HG03442 (cell line): ENCODE data around the gene SOCS6.
"Not testable (repeated sequence)": the region's sequence is repeated elsewhere in the genome, so short reads cannot be mapped to it uniquely, and the experiment has no call there.

ENCODE experiments used
- ATAC-seq: cut with Tn5 transposase; IDR thresholded peaks from one replicate; pipeline ENCODE4 v1.9.1; 2021; ENCODE audit warnings: mild to moderate bottlenecking, moderate library complexity; ENCODE audit not compliant: unreplicated experiment

SOCS6 gene

GRCh38 chr18:70321616-70322015 lies 32.8 kb downstream of the SOCS6 start:
- no peak for ATAC-seq

GRCh38 chr18:70322385-70322784 lies 33.5 kb downstream of the SOCS6 start:
- no peak for ATAC-seq

- ATAC-seq, result no peak
These were observed 34.1 kb downstream of the SOCS6 start for GRCh38 chr18:70322928-70323327.

- no peak for ATAC-seq
These were observed 36.1 kb downstream of the SOCS6 start for GRCh38 chr18:70324897-70325296.

GRCh38 chr18:70326255-70326654 lies 37.4 kb downstream of the SOCS6 start:
- ATAC-seq, result no peak

GRCh38 chr18:70328169-70328568 lies 39.3 kb downstream of the SOCS6 start:
- no peak for ATAC-seq

GRCh38 chr18:70329071-70329470 lies 40.2 kb downstream of the SOCS6 start:
- no peak for ATAC-seq

- no peak for ATAC-seq
These were observed 42.0 kb downstream of the SOCS6 start for GRCh38 chr18:70330887-70331286.

GRCh38 chr18:70331456-70332097 lies 42.7 kb downstream of the SOCS6 start:
- no peak for ATAC-seq

- ATAC-seq, result no peak
These were observed 43.8 kb downstream of the SOCS6 start for GRCh38 chr18:70332694-70333093.

GRCh38 chr18:70333316-70333715 lies 44.5 kb downstream of the SOCS6 start:
- ATAC-seq, result no peak

- no peak for ATAC-seq
These were observed 44.9 kb downstream of the SOCS6 start for GRCh38 chr18:70333757-70334156.

- no peak for ATAC-seq
These were observed 45.4 kb downstream of the SOCS6 start for GRCh38 chr18:70334264-70334663.

- ATAC-seq, result no peak
These were observed 46.0 kb downstream of the SOCS6 start for GRCh38 chr18:70334728-70335329.

GRCh38 chr18:70335892-70336726 lies 47.3 kb downstream of the SOCS6 start:
- ATAC-seq, result no peak

GRCh38 chr18:70337139-70337972 lies 48.5 kb downstream of the SOCS6 start:
- peak; percentile 83 for ATAC-seq

GRCh38 chr18:70338890-70339289 lies 50.0 kb downstream of the SOCS6 start:
- ATAC-seq, result no peak

- ATAC-seq, result no peak
These were observed 51.1 kb downstream of the SOCS6 start for GRCh38 chr18:70339915-70340314.

- ATAC-seq, result not testable (repeated sequence)
These were observed 59.6 kb downstream of the SOCS6 start for GRCh38 chr18:70348481-70348880.

- no peak for ATAC-seq
These were observed 60.5 kb downstream of the SOCS6 start for GRCh38 chr18:70349316-70349715.

GRCh38 chr18:70354080-70354479 lies 65.2 kb downstream of the SOCS6 start:
- no peak for ATAC-seq
